ENCODE results near the gene MRLN.

MRLN gene

DNA sequence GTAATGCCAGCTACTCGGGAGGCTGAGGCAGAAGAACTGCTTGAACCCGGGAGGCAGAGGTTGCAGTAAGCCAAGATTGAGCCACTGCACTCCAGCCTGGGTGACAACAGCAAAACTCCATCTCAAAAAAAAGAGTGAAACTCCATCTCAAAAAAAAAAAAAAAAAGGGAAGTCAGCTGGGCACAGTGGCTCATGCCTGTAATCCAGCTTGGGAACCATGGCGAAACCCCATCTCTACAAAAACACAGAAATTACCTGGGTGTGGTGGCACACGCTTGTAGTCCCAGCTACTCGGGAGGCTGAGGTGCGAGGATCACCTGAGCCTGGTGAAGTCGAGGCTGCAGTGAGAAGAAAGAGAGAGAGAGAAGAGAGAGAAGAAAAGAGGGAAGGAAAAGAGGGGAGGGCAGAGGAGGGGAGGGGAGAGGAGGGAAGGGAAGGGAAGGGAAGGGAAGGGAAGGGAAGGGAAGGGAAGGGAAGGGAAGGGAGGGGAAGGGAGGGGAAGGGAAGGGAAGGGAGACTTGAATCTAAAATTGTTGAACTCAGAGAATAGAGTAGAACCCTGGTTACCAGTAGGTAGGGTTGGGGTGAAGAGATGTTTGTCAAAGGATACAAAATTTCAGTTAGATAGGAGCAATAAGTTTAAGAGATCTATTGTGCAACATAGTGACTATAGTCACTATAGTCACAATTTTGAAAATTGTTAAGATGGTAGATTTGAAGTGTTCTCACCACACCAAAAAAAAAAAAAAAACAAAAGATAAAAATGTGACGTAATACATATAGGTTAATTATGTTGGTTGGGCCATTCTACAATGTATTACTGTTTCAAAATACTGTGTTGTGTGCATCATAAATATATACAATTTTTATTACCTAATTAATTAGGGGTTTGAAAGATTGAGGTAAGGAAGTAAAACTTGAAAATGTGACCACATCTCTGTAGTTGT, 46.1 kb downstream of the MRLN start:
- no peak for DNase-seq

GRCh38 chr10:59705931-59706330, 47.3 kb downstream of the MRLN start:
- DNase-seq, result no peak

DNA sequence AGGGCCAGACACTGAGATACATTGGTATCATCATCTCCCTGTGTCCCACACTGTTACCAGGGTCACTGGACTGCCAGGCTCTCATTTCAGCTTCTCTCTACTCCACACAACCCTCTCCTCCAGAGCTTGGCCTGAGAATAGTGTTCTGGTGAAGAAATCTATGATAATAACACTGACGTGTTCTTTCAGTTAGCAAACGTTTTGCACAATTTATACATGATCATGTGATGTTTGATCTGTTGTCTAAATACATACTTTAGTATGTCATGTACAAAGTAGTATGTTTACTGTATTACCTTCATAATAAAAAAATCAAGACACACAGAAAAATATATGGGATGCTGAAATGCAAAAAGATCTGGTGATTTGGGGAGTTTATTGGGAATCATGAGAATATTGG, 48.6 kb downstream of the MRLN start:
- no peak for DNase-seq

DNA sequence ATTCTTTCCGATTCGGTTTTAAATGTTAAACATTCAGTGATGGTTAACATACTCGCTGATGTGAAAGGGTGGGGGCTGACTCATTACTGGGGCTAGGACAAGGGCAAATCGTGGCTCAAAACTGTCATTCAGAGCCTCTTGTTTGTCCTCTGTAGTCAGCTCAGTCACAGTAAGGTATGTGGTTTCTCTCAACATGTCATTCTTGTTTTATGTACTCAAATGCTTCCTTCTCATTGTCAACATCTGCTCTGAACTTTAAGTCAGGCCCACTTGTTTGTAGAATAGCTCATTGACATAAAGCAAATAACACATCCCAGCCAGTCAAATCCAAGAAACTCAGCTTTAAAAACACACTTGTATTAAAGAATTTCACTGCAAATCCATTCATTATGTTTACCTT, 50.9 kb downstream of the MRLN start:
- no peak for DNase-seq

- no peak for DNase-seq
Observed at GRCh38 chr10:59700709-59701108, 52.5 kb downstream of the MRLN start.

- peak in 21 of 56 donors; percentile 4 to 65 (median 15) for DNase-seq
Observed at GRCh38 chr10:59698326-59698725, 54.9 kb downstream of the MRLN start.

- no peak for DNase-seq
Observed at GRCh38 chr10:59695637-59696036, 57.6 kb downstream of the MRLN start.

- DNase-seq, result no peak
Observed at GRCh38 chr10:59694936-59695335, 58.3 kb downstream of the MRLN start.

GRCh38 chr10:59692113-59692512, 61.1 kb downstream of the MRLN start:
- DNase-seq, result no peak

DNA sequence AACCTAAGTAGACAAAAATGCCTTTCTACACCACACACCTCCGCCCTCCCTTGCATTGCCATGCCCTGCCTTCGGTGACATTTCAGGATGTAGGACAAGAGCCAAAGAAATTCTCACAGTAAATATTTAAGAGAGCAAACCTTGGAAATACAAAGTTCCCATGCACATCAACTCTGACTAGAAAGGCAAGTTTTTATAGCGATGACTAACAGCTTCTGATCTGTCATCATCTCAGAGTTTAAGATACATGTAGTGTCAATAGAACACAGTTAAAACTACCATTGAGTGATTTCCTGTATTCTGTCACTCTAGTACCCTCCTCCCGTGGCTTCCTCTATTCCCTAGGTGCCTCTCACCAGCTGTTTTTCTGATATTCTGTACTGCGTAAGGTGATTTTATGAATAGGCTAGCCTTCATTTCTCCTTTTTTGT, 64.3 kb downstream of the MRLN start:
- DNase-seq, result no peak

DNA sequence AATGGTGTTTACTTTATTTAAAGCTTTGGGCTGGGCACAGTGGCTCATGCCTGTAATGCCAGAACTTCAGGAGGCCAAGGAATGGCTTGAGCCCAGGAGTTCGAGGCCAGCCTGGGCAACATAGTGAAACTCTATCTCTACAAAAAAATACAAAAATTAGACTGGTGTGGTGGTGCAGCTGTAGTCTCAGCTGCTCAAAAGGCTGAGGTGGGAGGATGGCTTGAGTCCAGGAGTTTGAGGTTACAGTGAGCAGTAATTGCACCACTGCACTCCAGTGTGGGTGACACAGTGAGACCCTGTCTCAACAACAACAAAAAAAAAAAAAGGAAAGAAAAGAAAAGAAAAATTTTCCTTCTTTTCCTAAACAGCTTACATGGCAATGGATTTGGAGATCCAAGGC, 65.6 kb downstream of the MRLN start:
- no peak for DNase-seq

All from nucleus accumbens (tissue), 56 donors.